ENCODE measurements around the gene MACROD2. TPM values are rescaled to one million over a fixed set of nuclear protein-coding genes. Genes with fewer than 3 reads are reported as not detected.

Gene MACROD2
- total RNA-seq, 4 donors from 2014 or later = 4.6 to 33.0 (median 8.3) TPM

GRCh38 chr20:15081261-15081660 lies 1085.9 kb downstream of the MACROD2 start:
- in situ Hi-C loops (cut with MboI; ENCODE audit: low pct_ligation_motif_present in 1 of 4, low pct_unique_long_range_greater_than_20kb in 1 of 4, low sequenced_read_pairs in 3 of 4) = no loop called here
- whole genome bisulfite sequencing, 2 donors (ENCODE audit: low coverage in 1 of 2) = 48 to 50% methylated on average over 1 of the region's 1 CpG
- no peaks in the 10 kb centered on the region for H3K36me3 ChIP-seq
- H3K9me3 ChIP-seq = no peaks in the 10 kb centered on the region
- no peak overlapping the region for H3K27ac ChIP-seq
- no peak for DNase-seq
- H3K27me3 ChIP-seq = no peaks in the 10 kb centered on the region
- H3K4me3 ChIP-seq = no peak overlapping the region
- intact Hi-C loops (cut with DNase I; ENCODE audit: low total_unique reads) = no loop called here
- TF ChIP-seq POLR2AphosphoS5 (IDR thresholded peaks at IDR 0.05) (no peak), CTCF (IDR thresholded peaks at IDR 0.05) (no peak)
- H3K4me1 ChIP-seq = peaks cover 0 to 7% (median 4%) of the 10 kb centered on the region in 4 donors

- Histone ChIP-seq H3K27me3 (no peaks in the 10 kb centered on the region), H3K36me3 (no peaks in the 10 kb centered on the region), H3K27ac (no peak overlapping the region), H3K4me3 (no peak overlapping the region), H3K9me3 (no peaks in the 10 kb centered on the region), H3K4me1 (no peaks in the 10 kb centered on the region)
- in situ Hi-C loops (cut with MboI; ENCODE audit: low pct_ligation_motif_present in 1 of 4, low pct_unique_long_range_greater_than_20kb in 1 of 4, low sequenced_read_pairs in 3 of 4) (no loop called here), intact Hi-C loops (cut with DNase I; ENCODE audit: low total_unique reads) (no loop called here)
- TF ChIP-seq POLR2A (IDR thresholded peaks at IDR 0.05) = no peak
- TF ChIP-seq POLR2AphosphoS5 (IDR thresholded peaks at IDR 0.05) = no peak
- no peak for TF ChIP-seq CTCF (IDR thresholded peaks at IDR 0.05)
- TF ChIP-seq EP300 (IDR thresholded peaks at IDR 0.05; ENCODE audit: low read depth) = no peak
- 69 to 84% methylated on average over 4 of the region's 4 CpGs for WGBS, 2 donors (ENCODE audit: low coverage in 1 of 2)
- no peak for DNase-seq
Measured at GRCh38 chr20:15091421-15092037, 1096.2 kb downstream of the MACROD2 start.

- TF ChIP-seq POLR2AphosphoS5 (IDR thresholded peaks at IDR 0.05) (no peak), CTCF (IDR thresholded peaks at IDR 0.05) (no peak), POLR2A (IDR thresholded peaks at IDR 0.05) (no peak), EP300 (IDR thresholded peaks at IDR 0.05; ENCODE audit: low read depth) (no peak)
- H3K4me3 ChIP-seq = no peak overlapping the region
- H3K27me3 ChIP-seq = no peaks in the 10 kb centered on the region
- DNase-seq = no peak
- H3K27ac ChIP-seq = no peak overlapping the region
- WGBS, 2 donors (ENCODE audit: low coverage in 1 of 2) = 77 to 100% methylated on average over 1 to 4 of the region's 4 CpGs
- intact Hi-C loops (cut with DNase I; ENCODE audit: low total_unique reads) (no loop called here), in situ Hi-C loops (cut with MboI; ENCODE audit: low pct_ligation_motif_present in 1 of 4, low pct_unique_long_range_greater_than_20kb in 1 of 4, low sequenced_read_pairs in 3 of 4) (no loop called here)
- no peaks in the 10 kb centered on the region for H3K4me1 ChIP-seq
- H3K9me3 ChIP-seq = no peaks in the 10 kb centered on the region
- H3K36me3 ChIP-seq = no peaks in the 10 kb centered on the region
Measured at GRCh38 chr20:15098351-15098750, 1103.0 kb downstream of the MACROD2 start.

GRCh38 chr20:15099130-15099529 lies 1103.8 kb downstream of the MACROD2 start:
- 67 to 75% methylated on average over 1 of the region's 1 CpG for WGBS, 2 donors (ENCODE audit: low coverage in 1 of 2)
- Histone ChIP-seq H3K4me1 (no peaks in the 10 kb centered on the region), H3K27ac (no peak overlapping the region), H3K4me3 (no peak overlapping the region), H3K27me3 (no peaks in the 10 kb centered on the region), H3K9me3 (no peaks in the 10 kb centered on the region), H3K36me3 (no peaks in the 10 kb centered on the region)
- intact Hi-C loops (cut with DNase I; ENCODE audit: low total_unique reads) (no loop called here), in situ Hi-C loops (cut with MboI; ENCODE audit: low pct_ligation_motif_present in 1 of 4, low pct_unique_long_range_greater_than_20kb in 1 of 4, low sequenced_read_pairs in 3 of 4) (no loop called here)
- TF ChIP-seq CTCF (IDR thresholded peaks at IDR 0.05) (no peak), POLR2AphosphoS5 (IDR thresholded peaks at IDR 0.05) (no peak), POLR2A (IDR thresholded peaks at IDR 0.05) (no peak), EP300 (IDR thresholded peaks at IDR 0.05; ENCODE audit: low read depth) (no peak)
- no peak for DNase-seq
